Retinal pigment epithelial cell (primary cell): ENCODE data around the gene IFNA14.
A peak's percentile ranks its signal among the peaks of the same experiment; 100 is the strongest.
"Not testable (repeated sequence)": the region's sequence is repeated elsewhere in the genome, so short reads cannot be mapped to it uniquely, and the experiment has no call there.

Source experiments
- DNase-seq: peaks from one replicate; pipeline ENCODE4 v3.0.0-alpha.2; 2010; ENCODE audit warnings: low read depth
- H3K4me3 ChIP-seq: 2 replicates; pipeline ENCODE4 v1.5.1; 2011; ENCODE audit warnings: mild to moderate bottlenecking, low read length, control low read depth, moderate library complexity
- TF ChIP-seq, protein P1 (sequence below): conservative IDR thresholded peaks from 2 replicates; pipeline ENCODE4 v1.5.1; 2011; ENCODE audit warnings: low read depth, low read length, control low read depth, inconsistent platforms

The IFNA14 gene

DNA sequence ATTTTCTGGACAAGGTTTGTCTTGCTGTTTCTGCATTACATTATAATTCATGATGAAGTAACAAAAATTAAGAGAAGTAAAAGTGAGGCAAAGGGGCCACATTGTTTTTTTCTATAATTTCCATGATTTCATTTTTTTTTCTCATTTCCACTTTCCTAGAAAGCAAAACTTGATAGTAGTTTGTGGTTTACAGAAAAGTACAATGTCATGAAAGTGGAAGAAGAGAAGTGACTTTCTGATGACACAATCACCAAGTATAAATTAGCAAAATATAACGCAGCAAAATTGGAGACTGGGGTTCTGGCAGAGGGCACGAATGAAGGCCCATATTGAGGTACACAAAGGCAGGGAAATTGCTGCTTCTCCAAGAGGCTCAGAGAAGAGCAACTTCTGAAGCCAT is 5.0 kb upstream of the IFNA14 start:
- no peak overlapping the region for H3K4me3 ChIP-seq
- no peak for DNase-seq
- TF ChIP-seq, protein P1, sequence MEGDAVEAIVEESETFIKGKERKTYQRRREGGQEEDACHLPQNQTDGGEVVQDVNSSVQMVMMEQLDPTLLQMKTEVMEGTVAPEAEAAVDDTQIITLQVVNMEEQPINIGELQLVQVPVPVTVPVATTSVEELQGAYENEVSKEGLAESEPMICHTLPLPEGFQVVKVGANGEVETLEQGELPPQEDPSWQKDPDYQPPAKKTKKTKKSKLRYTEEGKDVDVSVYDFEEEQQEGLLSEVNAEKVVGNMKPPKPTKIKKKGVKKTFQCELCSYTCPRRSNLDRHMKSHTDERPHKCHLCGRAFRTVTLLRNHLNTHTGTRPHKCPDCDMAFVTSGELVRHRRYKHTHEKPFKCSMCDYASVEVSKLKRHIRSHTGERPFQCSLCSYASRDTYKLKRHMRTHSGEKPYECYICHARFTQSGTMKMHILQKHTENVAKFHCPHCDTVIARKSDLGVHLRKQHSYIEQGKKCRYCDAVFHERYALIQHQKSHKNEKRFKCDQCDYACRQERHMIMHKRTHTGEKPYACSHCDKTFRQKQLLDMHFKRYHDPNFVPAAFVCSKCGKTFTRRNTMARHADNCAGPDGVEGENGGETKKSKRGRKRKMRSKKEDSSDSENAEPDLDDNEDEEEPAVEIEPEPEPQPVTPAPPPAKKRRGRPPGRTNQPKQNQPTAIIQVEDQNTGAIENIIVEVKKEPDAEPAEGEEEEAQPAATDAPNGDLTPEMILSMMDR, result no peak

DNA sequence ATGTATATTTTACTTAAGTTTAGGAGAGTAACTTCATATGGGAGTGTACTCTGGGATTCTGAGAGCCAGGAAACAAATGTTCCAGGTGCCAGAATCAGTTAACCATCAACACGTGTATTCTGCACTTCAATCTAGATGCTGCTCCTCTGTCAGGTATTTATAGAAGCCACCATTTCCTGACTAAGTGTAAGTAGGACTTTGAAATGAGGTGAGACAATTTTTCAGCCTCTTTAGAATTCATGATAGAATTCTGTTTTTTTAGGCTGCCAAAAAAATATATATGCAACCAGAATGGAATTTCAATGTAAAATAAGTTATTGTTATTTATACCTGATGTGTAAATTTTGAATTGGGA is 3.5 kb downstream of the IFNA14 start:
- H3K4me3 ChIP-seq, DNase-seq: not testable (repeated sequence)

DNA sequence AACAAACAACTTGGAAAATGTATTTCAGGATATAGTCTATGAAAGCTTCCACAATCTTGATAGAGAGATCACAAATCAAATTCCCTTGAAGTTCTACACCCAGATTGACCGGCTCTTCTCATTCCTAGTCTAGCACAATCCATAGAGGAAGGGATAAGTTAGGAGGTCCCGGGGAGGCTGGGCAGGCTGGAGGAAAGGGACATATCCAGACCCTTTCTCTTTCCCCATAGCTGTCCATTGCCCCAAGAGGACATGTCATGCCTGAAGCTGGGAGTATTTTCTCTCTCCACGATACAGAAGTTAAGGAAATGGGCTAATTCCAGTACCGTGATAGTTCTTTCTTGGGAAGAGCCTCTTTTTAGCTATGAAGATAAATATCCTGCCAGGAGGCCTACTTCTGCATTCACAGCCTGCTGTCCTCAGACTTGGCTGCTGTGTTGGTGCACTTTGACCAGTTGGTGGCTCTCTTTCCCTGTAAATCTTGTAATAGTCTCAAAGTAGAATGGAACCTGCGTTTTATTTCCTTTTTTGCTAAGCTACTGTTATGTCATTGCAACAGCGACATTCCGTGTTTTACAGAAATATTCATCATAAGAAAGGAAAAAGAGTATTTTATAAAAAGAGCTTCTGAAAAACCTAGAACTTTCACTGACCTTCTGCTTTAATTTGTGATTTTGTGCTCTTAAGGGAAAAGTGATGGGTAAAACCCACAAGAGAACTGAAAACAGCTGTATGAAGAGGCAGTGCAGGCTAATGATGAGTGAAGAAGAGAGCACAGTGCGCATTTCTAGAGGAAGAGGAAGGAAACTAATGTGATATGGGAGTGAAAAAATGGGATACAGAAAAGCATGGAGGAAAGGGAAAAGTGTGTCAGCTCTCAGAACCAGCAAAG is 4.1 kb downstream of the IFNA14 start:
- peak; percentile 6 for DNase-seq
- not testable (repeated sequence) for H3K4me3 ChIP-seq
- TF ChIP-seq, protein P1, result peak; percentile 76

DNA sequence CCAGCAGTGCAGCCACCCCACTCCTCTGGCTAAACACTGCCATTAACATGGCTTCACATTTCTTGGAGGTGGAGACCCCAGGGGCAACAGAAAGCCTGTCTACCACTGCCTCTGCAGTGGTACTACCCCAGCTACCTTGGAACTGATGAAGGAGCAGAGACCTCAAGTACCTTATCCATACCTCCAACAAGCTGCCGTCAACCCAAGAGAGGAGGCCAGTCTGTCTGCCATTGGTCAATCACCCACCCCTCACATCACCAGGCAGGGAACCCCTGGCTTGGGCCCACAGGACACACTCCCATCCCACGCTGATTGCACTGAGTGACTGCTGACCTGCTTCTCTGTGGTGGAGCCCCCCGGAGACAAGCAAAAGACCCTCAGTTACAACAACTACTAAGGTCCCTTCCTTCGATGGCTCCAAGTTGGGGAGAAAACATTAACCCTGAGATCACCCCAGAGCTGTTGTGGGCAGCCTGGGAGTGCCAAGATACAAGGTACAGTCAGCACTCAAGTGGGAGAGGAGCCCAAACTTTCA is 5.6 kb downstream of the IFNA14 start:
- no peak overlapping the region for H3K4me3 ChIP-seq
- TF ChIP-seq, protein P1, result no peak
- no peak for DNase-seq

DNA sequence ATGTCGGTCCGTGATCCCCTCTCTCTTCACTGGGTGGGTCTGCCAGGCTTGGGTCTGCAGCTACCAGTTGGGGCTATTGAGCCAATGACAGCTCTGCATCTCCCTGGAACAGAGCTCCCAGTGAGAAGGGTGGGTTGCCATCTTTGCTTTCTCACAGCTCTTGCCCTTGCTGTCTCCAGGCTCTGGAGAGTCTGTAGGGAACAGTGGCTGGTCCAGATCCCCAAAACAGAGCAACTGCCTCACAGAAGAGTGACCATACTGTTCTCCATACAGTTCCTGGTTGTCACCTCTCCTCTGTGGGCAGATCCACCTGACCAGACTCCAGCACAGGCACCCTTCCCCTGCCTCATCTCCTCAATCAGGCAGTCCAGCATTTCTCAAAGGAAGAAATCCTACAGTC is 6.5 kb downstream of the IFNA14 start:
- DNase-seq, result no peak
- TF ChIP-seq, protein P1, result no peak

DNA sequence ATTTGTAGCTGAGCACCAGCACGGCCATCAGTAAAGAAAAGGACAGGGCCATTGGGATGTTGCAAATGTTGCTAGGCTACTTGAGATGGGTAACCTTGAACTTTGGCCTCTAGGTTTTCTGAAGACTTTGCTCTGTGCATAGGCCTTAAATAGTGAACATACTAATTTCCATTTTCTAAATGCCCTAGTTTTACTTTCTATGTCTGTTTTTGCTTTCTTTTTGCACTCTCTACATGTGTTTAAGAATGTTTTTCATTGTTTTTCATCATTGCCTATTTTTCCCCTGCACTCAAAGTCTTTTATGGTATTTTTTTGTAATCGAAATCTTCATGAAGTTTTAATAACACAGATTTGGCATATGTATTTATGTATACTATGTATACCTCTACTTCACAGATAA is 11.7 kb downstream of the IFNA14 start, which contains the start of gene IFNA17:
TSS of gene IFNA17 (minus strand) at position 101 of the 400 bp plus-strand sequence. CDS start at position 52, 49 bp downstream.
- DNase-seq, result no peak
- TF ChIP-seq, protein P1, result no peak
- H3K4me3 ChIP-seq, result no peak within 1 kb of the TSS

More for the DNA sequence above, 6.5 kb downstream of the IFNA14 start:
- no peak overlapping the region for H3K4me3 ChIP-seq

DNA sequence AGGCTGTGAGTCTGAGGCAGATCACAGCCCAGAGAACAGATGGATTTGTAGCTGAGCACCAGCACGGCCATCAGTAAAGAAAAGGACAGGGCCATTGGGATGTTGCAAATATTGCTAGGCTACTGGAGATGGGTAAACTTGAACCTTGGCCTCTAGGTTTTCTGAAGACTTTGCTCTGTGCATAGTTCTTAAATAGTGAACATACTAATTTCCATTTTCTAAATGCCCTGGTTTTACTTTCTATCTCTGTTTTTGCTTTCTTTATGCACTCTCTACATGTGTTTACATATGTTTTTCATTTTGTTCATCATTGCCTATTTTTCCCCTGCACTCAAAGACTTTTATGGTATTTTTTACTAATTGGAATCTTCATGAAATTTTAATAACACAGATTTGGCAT is 22.6 kb downstream of the IFNA14 start, which contains the start of gene IFNA16:
TSS of gene IFNA16 (minus strand) at position 101 of the 400 bp plus-strand sequence. CDS start at position 95, 6 bp downstream.
- not testable (repeated sequence) for DNase-seq, H3K4me3 ChIP-seq
